Adrenal gland (tissue), 5 donors: ENCODE data around the gene WDR6.
A peak's percentile ranks its signal among the peaks of the same experiment; 100 is the strongest.

Experiments
- CTCF ChIP-seq, 6 experiments: fragments of 450-650 bp in 4 of 6; fragments of 200-600 bp in 2 of 6; sonication (generic) in 1 of 6; IDR thresholded peaks; 1 replicate in 5 of 6; 2 replicates in 1 of 6; pipeline versions ENCODE4 v1.5.1 to v1.8.0; 2016 to 2021; ENCODE audit warnings: antibody characterized with exemption in 6 of 6, mild to moderate bottlenecking in 2 of 6, moderate library complexity in 1 of 6
- POLR2A ChIP-seq, 2 donors: fragments of 450-650 bp; IDR thresholded peaks; one replicate each; pipeline ENCODE4 v1.6.1; 2017; ENCODE audit warnings: antibody characterized with exemption in 2 of 2, mild to moderate bottlenecking in 2 of 2, moderate library complexity in 1 of 2
- donor health status: DM: no; HTN: no; CAD: no.

- TF ChIP-seq CTCF (IDR thresholded peaks at IDR 0.05) (no peak), POLR2A (IDR thresholded peaks at IDR 0.05) (peak in 1 of 2 donors; percentile 43)
These were observed 40.3 kb upstream of the WDR6 start for GRCh38 chr3:48966876-48967361.
